PFSK-1 (cell line): ENCODE measurements around the gene PRDM4. TPM values are rescaled to one million over a fixed set of nuclear protein-coding genes. Genes with fewer than 3 reads are reported as not detected.
A peak's percentile ranks its signal among the peaks of the same experiment; 100 is the strongest.

Source experiments
- FOXP2 ChIP-seq: optimal IDR thresholded peaks from 2 replicates; pipeline ENCODE3; 2011; ENCODE audit warnings: borderline replicate concordance, control low read depth, inconsistent platforms; ENCODE audit not compliant: insufficient read depth; ENCODE audit errors: extremely low read length, extremely low read depth
- POLR2AphosphoS5 ChIP-seq: IDR thresholded peaks from 2 replicates; pipeline ENCODE4 v1.6.1; 2012; ENCODE audit warnings: low read depth, mild to moderate bottlenecking, control low read depth, low read length, moderate library complexity
- SIN3A ChIP-seq: IDR thresholded peaks from 2 replicates; pipeline ENCODE4 v1.6.1; 2012; ENCODE audit warnings: mild to moderate bottlenecking, low read length, moderate library complexity, borderline replicate concordance; ENCODE audit not compliant: insufficient read depth
- TAF1 ChIP-seq: IDR thresholded peaks from 2 replicates; pipeline ENCODE4 v1.6.1; 2012; ENCODE audit warnings: low read length, control low read depth, borderline replicate concordance; ENCODE audit not compliant: insufficient read depth
- polyA plus RNA-seq: library from polyadenylated mRNA; unstranded; fragments of >200 nt; gene quantifications from one replicate; pipeline ENCODE4 v1.2.1, GENCODE V29; 2012; ENCODE audit warnings: low read depth, missing spikeins; ENCODE audit not compliant: insufficient read length
- TF ChIP-seq, protein P1 (sequence below), 2 experiments: IDR thresholded peaks; 2 replicates each; pipeline versions ENCODE4 v1.6.1 to v1.8.0; 2011 to 2012; ENCODE audit warnings: low read depth in 2 of 2, low read length in 2 of 2, control low read depth in 1 of 2, inconsistent platforms in 1 of 2, mild to moderate bottlenecking in 1 of 2, moderate library complexity in 1 of 2; ENCODE audit not compliant: insufficient read depth in 1 of 2

PRDM4 gene, protein sequence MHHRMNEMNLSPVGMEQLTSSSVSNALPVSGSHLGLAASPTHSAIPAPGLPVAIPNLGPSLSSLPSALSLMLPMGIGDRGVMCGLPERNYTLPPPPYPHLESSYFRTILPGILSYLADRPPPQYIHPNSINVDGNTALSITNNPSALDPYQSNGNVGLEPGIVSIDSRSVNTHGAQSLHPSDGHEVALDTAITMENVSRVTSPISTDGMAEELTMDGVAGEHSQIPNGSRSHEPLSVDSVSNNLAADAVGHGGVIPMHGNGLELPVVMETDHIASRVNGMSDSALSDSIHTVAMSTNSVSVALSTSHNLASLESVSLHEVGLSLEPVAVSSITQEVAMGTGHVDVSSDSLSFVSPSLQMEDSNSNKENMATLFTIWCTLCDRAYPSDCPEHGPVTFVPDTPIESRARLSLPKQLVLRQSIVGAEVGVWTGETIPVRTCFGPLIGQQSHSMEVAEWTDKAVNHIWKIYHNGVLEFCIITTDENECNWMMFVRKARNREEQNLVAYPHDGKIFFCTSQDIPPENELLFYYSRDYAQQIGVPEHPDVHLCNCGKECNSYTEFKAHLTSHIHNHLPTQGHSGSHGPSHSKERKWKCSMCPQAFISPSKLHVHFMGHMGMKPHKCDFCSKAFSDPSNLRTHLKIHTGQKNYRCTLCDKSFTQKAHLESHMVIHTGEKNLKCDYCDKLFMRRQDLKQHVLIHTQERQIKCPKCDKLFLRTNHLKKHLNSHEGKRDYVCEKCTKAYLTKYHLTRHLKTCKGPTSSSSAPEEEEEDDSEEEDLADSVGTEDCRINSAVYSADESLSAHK
- polyA plus RNA-seq: 29.1 TPM

DNA sequence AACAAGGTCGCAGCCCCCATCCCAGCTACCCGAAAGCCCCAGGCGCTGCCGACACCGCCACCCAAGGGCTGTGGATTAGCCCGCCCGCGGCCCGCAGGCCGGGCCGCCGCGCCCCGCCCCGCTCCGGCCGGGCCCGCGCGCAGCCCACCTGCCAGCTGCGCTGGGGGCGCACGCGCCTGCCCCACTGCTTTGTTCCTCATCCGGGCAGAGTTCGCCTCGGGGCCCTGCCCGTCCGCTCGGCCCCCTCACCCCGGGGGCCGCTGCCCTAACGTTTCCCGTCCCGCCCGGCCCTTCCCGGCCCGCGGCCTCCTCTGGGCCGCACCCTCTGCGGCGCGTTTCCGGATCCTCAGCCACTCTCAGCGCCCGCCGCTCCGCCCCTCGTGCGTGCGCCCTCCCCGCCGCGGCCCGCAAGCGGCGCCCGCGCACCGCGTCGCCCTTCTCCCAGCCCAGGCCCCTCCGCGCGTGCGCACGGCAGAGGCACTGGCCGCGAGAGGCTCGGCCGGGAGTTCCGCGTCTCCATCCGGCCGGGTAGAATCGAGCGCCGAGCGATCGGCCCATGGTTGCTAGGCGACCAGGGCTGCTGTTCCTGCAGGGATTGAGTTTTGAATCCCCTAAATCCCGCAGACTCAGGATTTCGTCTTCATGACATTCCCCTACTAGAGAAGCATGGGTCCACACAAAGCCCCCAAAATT is at the start of gene PRDM4:
PRDM4 (minus strand) TSS at position 329 of the 693 bp plus-strand sequence. CDS start 622 bp downstream, outside the sequence.
- peak; percentile 29; the same call in 1 of the 2 replicates for TF ChIP-seq SIN3A
- TF ChIP-seq, protein P1, sequence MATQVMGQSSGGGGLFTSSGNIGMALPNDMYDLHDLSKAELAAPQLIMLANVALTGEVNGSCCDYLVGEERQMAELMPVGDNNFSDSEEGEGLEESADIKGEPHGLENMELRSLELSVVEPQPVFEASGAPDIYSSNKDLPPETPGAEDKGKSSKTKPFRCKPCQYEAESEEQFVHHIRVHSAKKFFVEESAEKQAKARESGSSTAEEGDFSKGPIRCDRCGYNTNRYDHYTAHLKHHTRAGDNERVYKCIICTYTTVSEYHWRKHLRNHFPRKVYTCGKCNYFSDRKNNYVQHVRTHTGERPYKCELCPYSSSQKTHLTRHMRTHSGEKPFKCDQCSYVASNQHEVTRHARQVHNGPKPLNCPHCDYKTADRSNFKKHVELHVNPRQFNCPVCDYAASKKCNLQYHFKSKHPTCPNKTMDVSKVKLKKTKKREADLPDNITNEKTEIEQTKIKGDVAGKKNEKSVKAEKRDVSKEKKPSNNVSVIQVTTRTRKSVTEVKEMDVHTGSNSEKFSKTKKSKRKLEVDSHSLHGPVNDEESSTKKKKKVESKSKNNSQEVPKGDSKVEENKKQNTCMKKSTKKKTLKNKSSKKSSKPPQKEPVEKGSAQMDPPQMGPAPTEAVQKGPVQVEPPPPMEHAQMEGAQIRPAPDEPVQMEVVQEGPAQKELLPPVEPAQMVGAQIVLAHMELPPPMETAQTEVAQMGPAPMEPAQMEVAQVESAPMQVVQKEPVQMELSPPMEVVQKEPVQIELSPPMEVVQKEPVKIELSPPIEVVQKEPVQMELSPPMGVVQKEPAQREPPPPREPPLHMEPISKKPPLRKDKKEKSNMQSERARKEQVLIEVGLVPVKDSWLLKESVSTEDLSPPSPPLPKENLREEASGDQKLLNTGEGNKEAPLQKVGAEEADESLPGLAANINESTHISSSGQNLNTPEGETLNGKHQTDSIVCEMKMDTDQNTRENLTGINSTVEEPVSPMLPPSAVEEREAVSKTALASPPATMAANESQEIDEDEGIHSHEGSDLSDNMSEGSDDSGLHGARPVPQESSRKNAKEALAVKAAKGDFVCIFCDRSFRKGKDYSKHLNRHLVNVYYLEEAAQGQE (IDR thresholded peaks at IDR 0.05; ENCODE audit: insufficient read depth in 1 of 2, low read depth in 2 of 2, low read length in 2 of 2): no peak
- peak; percentile 23 for TF ChIP-seq FOXP2
- TF ChIP-seq TAF1: no peak
- TF ChIP-seq POLR2AphosphoS5: peak; percentile 71; the same call in 1 of the 2 replicates

DNA sequence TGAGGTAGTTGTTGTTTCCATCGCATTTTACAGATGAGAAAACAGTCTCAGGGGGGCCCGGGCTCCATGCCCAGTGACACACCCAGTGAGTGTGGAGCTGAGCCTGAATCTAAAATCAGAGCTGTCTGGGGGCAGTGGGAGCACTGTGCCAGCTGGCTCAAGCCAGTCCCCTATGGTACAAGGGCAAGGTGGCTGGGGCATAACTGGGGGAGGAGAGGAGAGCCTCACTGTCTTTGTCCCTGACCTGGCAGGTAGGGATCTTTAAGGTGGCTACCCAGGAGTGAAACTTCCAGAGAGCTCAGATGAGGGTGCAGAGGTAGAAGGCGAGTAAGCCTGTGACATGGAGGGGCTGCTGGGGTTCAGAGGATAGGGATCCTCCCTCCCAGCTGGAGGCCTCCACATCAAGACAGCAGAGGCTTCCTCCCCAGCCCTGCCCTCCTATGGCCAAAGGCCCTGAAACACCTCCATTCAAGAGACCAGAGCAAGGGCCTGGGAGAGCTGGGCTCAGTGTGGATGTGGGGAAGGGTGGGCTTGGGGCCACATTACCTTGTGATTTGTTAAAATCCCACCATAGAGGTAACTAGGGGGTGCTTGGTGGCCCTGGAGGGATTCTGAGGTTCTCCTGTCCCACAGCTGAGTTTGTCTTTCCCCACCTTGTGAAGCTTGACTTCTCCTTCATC is 46.7 kb upstream of the PRDM4 start:
- TF ChIP-seq TAF1: no peak
- no peak for TF ChIP-seq SIN3A
- TF ChIP-seq FOXP2: no peak
- TF ChIP-seq POLR2AphosphoS5: no peak
- TF ChIP-seq, protein P1 (IDR thresholded peaks at IDR 0.05; ENCODE audit: insufficient read depth in 1 of 2, low read depth in 2 of 2, low read length in 2 of 2): no peak

DNA sequence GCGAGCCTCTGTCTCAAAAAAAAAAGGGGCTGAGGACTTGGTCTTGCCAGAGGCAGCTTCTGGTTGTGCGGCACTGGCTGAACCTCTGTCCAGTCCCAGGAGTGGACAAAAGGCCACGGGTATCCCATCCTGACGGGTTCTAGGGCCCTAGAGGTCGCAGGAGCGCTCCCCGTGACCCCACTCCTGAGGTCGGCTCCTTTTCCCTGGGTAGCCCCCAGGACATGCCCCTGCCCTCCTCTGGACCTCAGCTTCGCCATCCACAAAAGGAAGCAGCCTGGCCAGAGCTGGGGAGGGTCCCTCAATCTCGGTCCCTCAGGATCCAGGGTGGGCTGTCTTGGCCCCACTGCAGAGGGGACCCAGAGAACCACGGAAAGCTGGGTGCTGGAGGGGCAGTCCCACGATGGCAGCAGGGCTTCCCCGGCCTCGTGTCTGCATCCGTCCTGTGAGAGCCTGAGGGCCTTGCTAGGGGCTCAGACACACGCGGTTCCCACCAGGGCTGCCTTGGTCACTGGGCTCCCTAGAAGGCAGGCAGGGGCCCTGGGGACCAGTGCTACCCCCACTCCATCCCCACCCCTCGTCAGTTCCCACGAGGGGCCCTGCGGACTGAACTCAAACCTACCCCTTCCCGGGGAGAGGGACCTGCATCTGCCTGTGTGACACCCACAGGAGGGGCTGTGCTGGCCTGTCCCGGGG is 44.7 kb upstream of the PRDM4 start:
- TF ChIP-seq, protein P1 (IDR thresholded peaks at IDR 0.05; ENCODE audit: insufficient read depth in 1 of 2, low read depth in 2 of 2, low read length in 2 of 2): no peak
- TF ChIP-seq TAF1: no peak
- no peak for TF ChIP-seq SIN3A
- no peak for TF ChIP-seq POLR2AphosphoS5
- no peak for TF ChIP-seq FOXP2

DNA sequence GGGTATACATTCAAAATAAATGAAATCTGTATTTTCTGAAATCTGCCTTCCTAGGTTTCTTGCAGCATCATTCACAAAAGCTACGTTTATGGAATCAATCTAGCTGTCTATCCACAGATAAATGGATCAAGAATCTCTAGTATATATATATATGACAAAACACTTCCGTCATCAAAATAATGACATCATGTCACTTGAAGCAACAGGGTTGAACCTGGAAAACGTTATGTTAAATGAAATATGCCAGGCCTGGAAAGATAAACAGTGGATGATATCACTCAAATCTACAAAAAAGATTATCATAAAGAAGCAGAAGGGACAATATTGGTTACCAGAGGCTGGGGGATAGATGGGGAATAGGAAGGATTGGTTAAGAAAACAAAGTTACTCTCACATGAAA is 42.2 kb upstream of the PRDM4 start:
- TF ChIP-seq, protein P1 (IDR thresholded peaks at IDR 0.05; ENCODE audit: insufficient read depth in 1 of 2, low read depth in 2 of 2, low read length in 2 of 2): no peak
- no peak for TF ChIP-seq POLR2AphosphoS5
- TF ChIP-seq TAF1: no peak
- TF ChIP-seq FOXP2: no peak
- TF ChIP-seq SIN3A: no peak
